GM12878 (cell line): ENCODE results near the gene NEU1. TPM values are rescaled to one million over a fixed set of nuclear protein-coding genes. Genes with fewer than 3 reads are reported as not detected.
A peak's percentile ranks its signal among the peaks of the same experiment; 100 is the strongest.

ENCODE experiments used
- ATAC-seq: fragments of 200-7000 bp; cut with Tn5 transposase; 3 replicates; pipeline ENCODE4 v1.9.1; 2020; ENCODE audit warnings: mild to moderate bottlenecking, moderate library complexity
- BruUV-seq: library from RNA; stranded (reverse); fragments of 400-500 nt; replicated peaks from 2 replicates; lab custom pipeline; 2021; lab: Mats Ljungman, UMichigan
- CTCF ChIA-PET: fragments of 300-600 bp; sonication (Branson Sonifier 250); formaldehyde crosslinking; extraction: SDS; loops from one replicate; lab custom pipeline; 2021; ENCODE audit warnings: inconsistent platforms; lab: Yijun Ruan, JAX
- POLR2A ChIA-PET: fragments of 350-600 bp; formaldehyde crosslinking; extraction: SDS; loops from one replicate; lab custom pipeline; 2021; ENCODE audit warnings: inconsistent platforms; lab: Charles Lee
- RAD21 ChIA-PET: fragments of 300-600 bp; sonication (Branson Sonifier 250); formaldehyde crosslinking; loops from one replicate; lab custom pipeline; 2023; ENCODE audit warnings: antibody characterized with exemption; ENCODE audit not compliant: unreplicated experiment; lab: Charles Lee
- SMC1A ChIA-PET: fragments of 300-600 bp; sonication (Branson Sonifier 250); formaldehyde crosslinking; loops from one replicate; lab custom pipeline; 2023; ENCODE audit not compliant: unreplicated experiment, uncharacterized antibody; lab: Charles Lee
- DNase-seq: peaks from one replicate; pipeline ENCODE4 v3.0.0-alpha.2; 2011; ENCODE audit warnings: low read depth, low spot score
- FAIRE-seq: peaks from 3 replicates; lab custom pipeline; 2011; peaks lifted over from hg19 to GRCh38; lab: Jason Lieb, UNC
- H2AFZ ChIP-seq: 2 replicates; pipeline ENCODE4 v1.6.0; 2011; ENCODE audit warnings: low read depth, low read length, control low read depth; ENCODE audit not compliant: control insufficient read depth
- H3K27ac ChIP-seq: 2 replicates; pipeline ENCODE4 v1.5.1; 2011; ENCODE audit warnings: control low read depth; ENCODE audit not compliant: control insufficient read depth, insufficient read depth
- H3K27me3 ChIP-seq, 2 experiments: replicated peaks in 1 of 2; 2 replicates each; pipeline versions ENCODE4 v1.6.0 to v1.6.1; 2011; ENCODE audit warnings: low read length in 1 of 2; ENCODE audit not compliant: control insufficient read depth in 2 of 2, insufficient read depth in 2 of 2
- H3K36me3 ChIP-seq, 2 experiments: 2 replicates each; pipeline ENCODE4 v1.5.1; 2011; ENCODE audit warnings: low read length in 1 of 2; ENCODE audit not compliant: control insufficient read depth in 2 of 2, insufficient read depth in 2 of 2
- H3K4me1 ChIP-seq: 2 replicates; pipeline ENCODE4 v1.6.1; 2011; ENCODE audit warnings: mild to moderate bottlenecking, low read length, moderate library complexity, mixed read lengths; ENCODE audit not compliant: control insufficient read depth, insufficient read depth
- H3K4me2 ChIP-seq: 2 replicates; pipeline ENCODE4 v1.6.0; 2011; ENCODE audit warnings: control low read depth; ENCODE audit not compliant: control insufficient read depth, insufficient read depth
- H3K4me3 ChIP-seq: fragments of 200-600 bp; sonication (generic); 2 replicates; pipeline ENCODE4 v1.5.1; 2016
- H3K79me2 ChIP-seq: 2 replicates; pipeline ENCODE4 v1.6.0; 2011; ENCODE audit warnings: low read length; ENCODE audit not compliant: control insufficient read depth, insufficient read depth
- H3K9ac ChIP-seq: 2 replicates; pipeline ENCODE4 v1.8.0; 2011; ENCODE audit warnings: low read length, control low read depth, mixed read lengths; ENCODE audit not compliant: control insufficient read depth, insufficient read depth
- H3K9me3 ChIP-seq: replicated peaks from 3 replicates; pipeline ENCODE4 v1.5.1; 2011; ENCODE audit warnings: mild to moderate bottlenecking, low read length; ENCODE audit not compliant: control insufficient read depth, insufficient read depth
- H4K20me1 ChIP-seq: 2 replicates; pipeline ENCODE4 v1.6.0; 2011; ENCODE audit not compliant: control insufficient read depth, insufficient read depth
- CREB1 ChIP-seq: IDR thresholded peaks from 2 replicates; pipeline ENCODE4 v1.6.1; 2012; ENCODE audit warnings: low read depth, mild to moderate bottlenecking, inconsistent platforms
- DPF2 ChIP-seq: fragments of 450-650 bp; IDR thresholded peaks from 2 replicates; pipeline ENCODE4 v1.6.1; 2017; ENCODE audit warnings: mild to moderate bottlenecking
- IKZF2 ChIP-seq, 2 experiments: fragments of 450-650 bp; IDR thresholded peaks; 2 replicates each; pipeline ENCODE4 v1.6.1; 2017; ENCODE audit warnings: mild to moderate bottlenecking in 2 of 2, moderate library complexity in 2 of 2
- JUNB ChIP-seq: IDR thresholded peaks from 2 replicates; pipeline ENCODE4 v1.6.1; 2016; ENCODE audit warnings: antibody characterized with exemption, mild to moderate bottlenecking
- MEF2A ChIP-seq: IDR thresholded peaks from 2 replicates; pipeline ENCODE4 v1.6.1; 2011; ENCODE audit warnings: low read depth, mild to moderate bottlenecking, low read length, moderate library complexity; ENCODE audit not compliant: insufficient read depth
- POLR2A ChIP-seq: IDR thresholded peaks from 2 replicates; pipeline ENCODE4 v1.6.1; 2011; ENCODE audit warnings: low read depth, mild to moderate bottlenecking, low read length
- RBBP5 ChIP-seq: fragments of 200-600 bp; sonication (generic); conservative IDR thresholded peaks from 2 replicates; pipeline ENCODE4 v1.6.1; 2016
- SPI1 ChIP-seq: IDR thresholded peaks from 2 replicates; pipeline ENCODE4 v1.6.1; 2011; ENCODE audit warnings: low read depth, mild to moderate bottlenecking, low read length, moderate library complexity, borderline replicate concordance; ENCODE audit not compliant: insufficient read depth
- ZNF274 ChIP-seq: IDR thresholded peaks from one replicate; pipeline ENCODE4 v1.8.0; 2011; ENCODE audit not compliant: insufficient read length, insufficient read depth
- WGBS: methylation state at CpG from one replicate; pipeline ENCODE4 v1.1.6; 2016; ENCODE audit warnings: low lambda C conversion rate; ENCODE audit not compliant: insufficient replicate concordance, insufficient coverage; ENCODE audit errors: missing lambda C conversion rate; 5-methylcytosine and 5-hydroxymethylcytosine counted together
- in situ Hi-C: fragments of 300-500 bp; cut with MboI; formaldehyde crosslinking; loops from 9 replicates; pipeline ENCODE4 v1.14.3; 2018; ENCODE audit warnings: mixed read lengths
- intact Hi-C: fragments of 100-400 bp; cut with micrococcal nuclease; formaldehyde crosslinking; loops from one replicate; pipeline ENCODE4 v1.14.2; 2022; ENCODE audit not compliant: unreplicated experiment
- polyA plus RNA-seq, 11 experiments: library from polyadenylated mRNA; depleted of rRNA in 4 of 11; unstranded in 6 of 11; stranded (reverse) in 5 of 11; fragments of >200 nt; fragmentation: Nextera tagmentation in 4 of 11; fragmentation: Illumina TruSeq in 1 of 11; extraction: Ambion mirVana in 4 of 11; extraction: Trizol in 1 of 11; gene quantifications; 1 replicate in 1 of 11; 2 replicates in 10 of 11; pipeline versions ENCODE4 v1.2.1 to v1.2.3, GENCODE V29; 2011 to 2016; ENCODE audit warnings: inconsistent platforms in 2 of 11, missing spikeins in 2 of 11, low read depth in 1 of 11
- total RNA-seq, 4 experiments: library from RNA; depleted of rRNA in 3 of 4; stranded (reverse); fragments of >200 nt in 3 of 4; fragmentation: Illumina TruSeq in 1 of 4; extraction: Trizol in 1 of 4; gene quantifications; 2 replicates each; pipeline versions ENCODE4 v1.2.1 to v1.2.3, GENCODE V29; 2013 to 2021
- TF ChIP-seq, protein P1 (sequence below): IDR thresholded peaks from 2 replicates; pipeline ENCODE4 v1.6.1; 2011; ENCODE audit warnings: borderline replicate concordance, low read depth, mild to moderate bottlenecking, moderate library complexity, mixed read lengths, low read length; ENCODE audit not compliant: insufficient read depth; ENCODE audit errors: extremely low read length
- TF ChIP-seq, protein P2 (sequence below): fragments of 450-650 bp; IDR thresholded peaks from 2 replicates; pipeline ENCODE4 v1.6.1; 2014; ENCODE audit warnings: mild to moderate bottlenecking
- TF ChIP-seq, protein P3 (sequence below): fragments of 450-650 bp; IDR thresholded peaks from 2 replicates; pipeline ENCODE4 v1.6.1; 2016; ENCODE audit warnings: mild to moderate bottlenecking
- TF ChIP-seq, protein P4 (sequence below): IDR thresholded peaks from 2 replicates; pipeline ENCODE4 v1.6.1; 2011; ENCODE audit warnings: mild to moderate bottlenecking, low read depth, low read length, moderate library complexity; ENCODE audit not compliant: insufficient replicate concordance
- TF ChIP-seq, protein P5 (sequence below): fragments of 150-350 bp; IDR thresholded peaks from 2 replicates; pipeline ENCODE4 v1.6.1; 2014; ENCODE audit warnings: mild to moderate bottlenecking, low read depth, low read length

The NEU1 gene
- total and polyA plus RNA-seq, 10 of the 15 experiments (the other 5 are each of a cell fraction or from before 2014, with no cell fraction given): 7.2 to 26.9 (median 21.6) TPM

DNA sequence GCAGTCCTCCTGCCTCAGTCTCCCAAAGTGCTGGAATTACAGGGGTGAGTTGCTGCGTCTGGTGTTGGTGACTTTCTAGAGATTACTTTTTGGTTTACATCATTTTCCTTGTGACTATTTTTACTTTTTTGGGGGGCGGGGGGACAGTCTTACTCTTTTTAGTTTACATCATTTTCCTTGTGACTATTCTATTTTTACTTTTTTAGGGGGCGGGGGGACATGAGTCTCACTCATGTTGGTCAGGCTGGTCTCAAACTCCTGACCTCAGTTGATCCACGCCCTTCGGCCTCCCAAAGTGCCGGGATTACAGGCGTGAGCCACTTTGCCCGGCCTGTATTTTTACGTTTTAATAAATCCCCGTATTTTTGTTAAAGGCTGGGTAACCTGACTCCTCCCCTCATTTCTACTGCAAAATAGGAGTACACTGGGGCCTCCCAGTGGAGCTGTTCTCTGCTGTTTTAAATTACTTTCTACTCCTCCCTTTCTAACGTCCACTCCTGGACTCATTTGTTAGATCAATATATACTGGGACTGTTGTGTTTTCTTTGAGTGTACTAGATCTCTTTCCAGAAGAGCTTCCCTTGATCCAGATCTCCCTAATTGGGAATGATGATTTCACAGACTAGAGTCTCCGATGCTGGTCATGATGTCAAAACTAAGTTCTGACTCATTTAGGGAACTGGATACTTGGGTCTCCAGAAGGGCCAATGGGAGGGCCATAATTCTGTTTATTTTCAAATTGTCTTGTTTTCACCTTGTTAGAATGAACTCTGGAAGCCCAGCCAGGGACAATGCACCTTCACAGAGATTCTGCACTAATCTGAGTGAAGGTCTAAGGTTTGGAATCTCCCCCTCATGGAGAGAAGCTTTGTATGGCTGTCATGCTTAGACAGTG, 25.9 kb downstream of the NEU1 start (continued):
- TF ChIP-seq, protein P1, sequence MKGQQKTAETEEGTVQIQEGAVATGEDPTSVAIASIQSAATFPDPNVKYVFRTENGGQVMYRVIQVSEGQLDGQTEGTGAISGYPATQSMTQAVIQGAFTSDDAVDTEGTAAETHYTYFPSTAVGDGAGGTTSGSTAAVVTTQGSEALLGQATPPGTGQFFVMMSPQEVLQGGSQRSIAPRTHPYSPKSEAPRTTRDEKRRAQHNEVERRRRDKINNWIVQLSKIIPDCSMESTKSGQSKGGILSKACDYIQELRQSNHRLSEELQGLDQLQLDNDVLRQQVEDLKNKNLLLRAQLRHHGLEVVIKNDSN: no peak
- TF ChIP-seq JUNB (peak; percentile 66), CREB1 (0 out of 2 replicates have a peak, but pooled peaks have one; percentile 45), MEF2A (peak; percentile 72), SPI1 (peak; percentile 53; the same call in 1 of the 2 replicates)

DNA sequence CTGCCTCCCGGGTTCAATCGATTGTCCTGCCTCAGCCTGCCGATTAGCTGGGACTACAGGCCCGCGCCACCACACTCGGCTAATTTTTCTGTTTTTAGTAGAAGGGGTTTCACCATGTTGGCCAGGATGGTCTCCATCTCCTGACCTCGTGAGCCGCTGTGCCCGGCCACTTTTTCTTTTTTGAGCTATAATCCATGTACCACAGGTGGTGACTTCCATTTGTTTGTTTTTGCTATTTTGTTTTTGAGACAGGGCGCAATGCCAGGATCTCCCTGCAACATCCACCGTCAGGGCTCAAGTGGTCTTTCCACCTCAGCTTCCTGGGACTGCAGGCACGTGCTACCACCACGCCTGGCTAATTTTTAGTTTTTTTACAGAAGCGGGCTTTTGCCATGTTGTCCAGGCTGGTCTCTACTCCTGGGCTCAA, 26.6 kb downstream of the NEU1 start:
- H3K4me3 ChIP-seq: peak overlapping the region; percentile 82
- 2% methylated on average over 14 of the region's 14 CpGs for WGBS
- no peaks in the 10 kb centered on the region for H3K9me3 ChIP-seq
- H3K36me3 ChIP-seq: peaks cover 10 to 24% of the 10 kb centered on the region in 2 experiments
- ATAC-seq (no peak), FAIRE-seq (no peak), DNase-seq (no peak)
- H3K9ac ChIP-seq: peak overlapping the region; percentile 90
- no TSS peak for BruUV-seq
- H3K4me1 ChIP-seq: peaks cover 20% of the 10 kb centered on the region
- SMC1A ChIA-PET: interaction anchor here (0.8 to 1.2 kb wide), 4 partner anchors 41 to 106 kb away, joined by 3 to 4 read pairs (median 4); no protein-coding TSS in a partner anchor
- H3K27me3 ChIP-seq: no peaks in the 10 kb centered on the region
- peak overlapping the region; percentile 96 for H3K27ac ChIP-seq
- H3K79me2 ChIP-seq: peaks cover 59% of the 10 kb centered on the region
- H2AFZ ChIP-seq: no peak overlapping the region
- peaks cover 9% of the 10 kb centered on the region for H4K20me1 ChIP-seq
- POLR2A ChIA-PET: interaction anchor here (0.7 to 10.9 kb wide), 10 partner anchors 8 to 184 kb away, joined by 3 to 122 read pairs (median 4); partner anchors contain the start of genes CLIC1, HSPA1A, HSPA1B and HSPA1L
- intact Hi-C loops: no loop called here
- RAD21 ChIA-PET: interaction anchor here (0.6 to 1.0 kb wide), 6 partner anchors 14 to 1520 kb away, joined by 3 to 5 read pairs (median 3); no protein-coding TSS in a partner anchor
- CTCF ChIA-PET: interaction anchor here (0.7 to 3.3 kb wide), 7 partner anchors 27 to 461 kb away, joined by 3 to 22 read pairs (median 3); partner anchors contain the start of genes CLIC1 and NEU1
- in situ Hi-C loops: loop anchor here (10.0 kb wide), 1 partner anchor 291 kb away; the partner anchor contains the start of genes ATP6V1G2, DDX39B and NFKBIL1
- H3K4me2 ChIP-seq: peak overlapping the region; percentile 30
- peak in 1 of 2 experiments; percentile 14; a peak in 1 of 4 replicates for TF ChIP-seq IKZF2 (IDR thresholded peaks at IDR 0.05)
- no peak for TF ChIP-seq ZNF274
- TF ChIP-seq POLR2A: peak; percentile 53
- TF ChIP-seq RBBP5: no peak
- TF ChIP-seq, protein P2, sequence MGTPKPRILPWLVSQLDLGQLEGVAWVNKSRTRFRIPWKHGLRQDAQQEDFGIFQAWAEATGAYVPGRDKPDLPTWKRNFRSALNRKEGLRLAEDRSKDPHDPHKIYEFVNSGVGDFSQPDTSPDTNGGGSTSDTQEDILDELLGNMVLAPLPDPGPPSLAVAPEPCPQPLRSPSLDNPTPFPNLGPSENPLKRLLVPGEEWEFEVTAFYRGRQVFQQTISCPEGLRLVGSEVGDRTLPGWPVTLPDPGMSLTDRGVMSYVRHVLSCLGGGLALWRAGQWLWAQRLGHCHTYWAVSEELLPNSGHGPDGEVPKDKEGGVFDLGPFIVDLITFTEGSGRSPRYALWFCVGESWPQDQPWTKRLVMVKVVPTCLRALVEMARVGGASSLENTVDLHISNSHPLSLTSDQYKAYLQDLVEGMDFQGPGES: no peak
- TF ChIP-seq, protein P3, sequence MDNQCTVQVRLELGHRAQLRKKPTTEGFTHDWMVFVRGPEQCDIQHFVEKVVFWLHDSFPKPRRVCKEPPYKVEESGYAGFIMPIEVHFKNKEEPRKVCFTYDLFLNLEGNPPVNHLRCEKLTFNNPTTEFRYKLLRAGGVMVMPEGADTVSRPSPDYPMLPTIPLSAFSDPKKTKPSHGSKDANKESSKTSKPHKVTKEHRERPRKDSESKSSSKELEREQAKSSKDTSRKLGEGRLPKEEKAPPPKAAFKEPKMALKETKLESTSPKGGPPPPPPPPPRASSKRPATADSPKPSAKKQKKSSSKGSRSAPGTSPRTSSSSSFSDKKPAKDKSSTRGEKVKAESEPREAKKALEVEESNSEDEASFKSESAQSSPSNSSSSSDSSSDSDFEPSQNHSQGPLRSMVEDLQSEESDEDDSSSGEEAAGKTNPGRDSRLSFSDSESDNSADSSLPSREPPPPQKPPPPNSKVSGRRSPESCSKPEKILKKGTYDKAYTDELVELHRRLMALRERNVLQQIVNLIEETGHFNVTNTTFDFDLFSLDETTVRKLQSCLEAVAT: 0 out of 2 replicates have a peak, but pooled peaks have one; percentile 27
- TF ChIP-seq, protein P4, sequence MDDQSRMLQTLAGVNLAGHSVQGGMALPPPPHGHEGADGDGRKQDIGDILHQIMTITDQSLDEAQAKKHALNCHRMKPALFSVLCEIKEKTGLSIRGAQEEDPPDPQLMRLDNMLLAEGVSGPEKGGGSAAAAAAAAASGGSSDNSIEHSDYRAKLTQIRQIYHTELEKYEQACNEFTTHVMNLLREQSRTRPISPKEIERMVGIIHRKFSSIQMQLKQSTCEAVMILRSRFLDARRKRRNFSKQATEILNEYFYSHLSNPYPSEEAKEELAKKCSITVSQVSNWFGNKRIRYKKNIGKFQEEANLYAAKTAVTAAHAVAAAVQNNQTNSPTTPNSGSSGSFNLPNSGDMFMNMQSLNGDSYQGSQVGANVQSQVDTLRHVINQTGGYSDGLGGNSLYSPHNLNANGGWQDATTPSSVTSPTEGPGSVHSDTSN: no peak
- TF ChIP-seq, protein P5, sequence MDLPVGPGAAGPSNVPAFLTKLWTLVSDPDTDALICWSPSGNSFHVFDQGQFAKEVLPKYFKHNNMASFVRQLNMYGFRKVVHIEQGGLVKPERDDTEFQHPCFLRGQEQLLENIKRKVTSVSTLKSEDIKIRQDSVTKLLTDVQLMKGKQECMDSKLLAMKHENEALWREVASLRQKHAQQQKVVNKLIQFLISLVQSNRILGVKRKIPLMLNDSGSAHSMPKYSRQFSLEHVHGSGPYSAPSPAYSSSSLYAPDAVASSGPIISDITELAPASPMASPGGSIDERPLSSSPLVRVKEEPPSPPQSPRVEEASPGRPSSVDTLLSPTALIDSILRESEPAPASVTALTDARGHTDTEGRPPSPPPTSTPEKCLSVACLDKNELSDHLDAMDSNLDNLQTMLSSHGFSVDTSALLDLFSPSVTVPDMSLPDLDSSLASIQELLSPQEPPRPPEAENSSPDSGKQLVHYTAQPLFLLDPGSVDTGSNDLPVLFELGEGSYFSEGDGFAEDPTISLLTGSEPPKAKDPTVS: no peak
- no peak for TF ChIP-seq DPF2
